ENCODE results near the gene KRTCAP3.
"Not testable (repeated sequence)": the region's sequence is repeated elsewhere in the genome, so short reads cannot be mapped to it uniquely, and the experiment has no call there.

KRTCAP3 gene

GRCh38 chr2:27409321-27410073 lies 32.7 kb upstream of the KRTCAP3 start, which contains the start of gene PPM1G:
Gene PPM1G, minus strand, starts transcription at chr2:27409591. Its CDS starts 169 bp downstream, at chr2:27409422.
- peaks cover 3 to 34% (median 31%) of the 10 kb centered on the region in 11 experiments; a peak in 20 of 22 replicates for H3K36me3 ChIP-seq
- H3K4me1 ChIP-seq = peaks cover 17 to 30% (median 26%) of the 10 kb centered on the region in 10 experiments
- peaks cover 0 to 5% (median 0%) of the 10 kb centered on the region in 11 experiments; a peak in 1 of 22 replicates for H3K9me3 ChIP-seq (replicated peaks in 1 of 11)
- H3K27me3 ChIP-seq = no peaks in the 10 kb centered on the region
- peak within 1 kb of the TSS; percentile 84 to 98 (median 93) for H3K9ac ChIP-seq
- peak within 1 kb of the TSS; percentile 86 to 100 (median 98) for H3K4me3 ChIP-seq
- no peak for TF ChIP-seq Cebpa-rat (IDR thresholded peaks at IDR 0.05)
- peaks cover 6 to 48% (median 45%) of the 10 kb centered on the region in 11 experiments; a peak in 21 of 22 replicates for H4K20me1 ChIP-seq
- peak within 1 kb of the TSS; percentile 46 to 94 (median 91) for H3K27ac ChIP-seq
- H3K4me2 ChIP-seq = peak within 1 kb of the TSS; percentile 78 to 98 (median 89)

- Histone ChIP-seq H3K27ac (no peak overlapping the region), H3K4me2 (no peak overlapping the region), H3K36me3 (peaks cover 0 to 3% (median 2%) of the 10 kb centered on the region in 11 experiments; a peak in 14 of 22 replicates), H3K9ac (no peak overlapping the region), H3K9me3 (replicated peaks in 1 of 11) (peaks cover 0 to 5% (median 0%) of the 10 kb centered on the region in 11 experiments; a peak in 1 of 22 replicates), H3K4me3 (no peak overlapping the region), H3K4me1 (peaks cover 4 to 15% (median 12%) of the 10 kb centered on the region in 10 experiments), H4K20me1 (peaks cover 0 to 17% (median 14%) of the 10 kb centered on the region in 11 experiments; a peak in 21 of 22 replicates), H3K27me3 (no peaks in the 10 kb centered on the region)
- TF ChIP-seq Cebpa-rat (IDR thresholded peaks at IDR 0.05) = no peak
Measured at GRCh38 chr2:27412419-27413152, 29.6 kb upstream of the KRTCAP3 start.

- Histone ChIP-seq H3K27ac (no peak overlapping the region), H3K27me3 (no peaks in the 10 kb centered on the region), H3K4me2 (no peak overlapping the region), H3K4me1 (0 out of 20 replicates have a peak, but pooled peaks cover 0 to 4% (median 0%) of the 10 kb centered on the region in 10 experiments), H3K36me3 (no peaks in the 10 kb centered on the region), H4K20me1 (no peaks in the 10 kb centered on the region), H3K4me3 (no peak overlapping the region), H3K9ac (no peak overlapping the region), H3K9me3 (replicated peaks in 1 of 11) (no peaks in the 10 kb centered on the region)
- TF ChIP-seq Cebpa-rat (IDR thresholded peaks at IDR 0.05) = no peak
Measured at GRCh38 chr2:27416151-27416550, 26.0 kb upstream of the KRTCAP3 start.

DNA sequence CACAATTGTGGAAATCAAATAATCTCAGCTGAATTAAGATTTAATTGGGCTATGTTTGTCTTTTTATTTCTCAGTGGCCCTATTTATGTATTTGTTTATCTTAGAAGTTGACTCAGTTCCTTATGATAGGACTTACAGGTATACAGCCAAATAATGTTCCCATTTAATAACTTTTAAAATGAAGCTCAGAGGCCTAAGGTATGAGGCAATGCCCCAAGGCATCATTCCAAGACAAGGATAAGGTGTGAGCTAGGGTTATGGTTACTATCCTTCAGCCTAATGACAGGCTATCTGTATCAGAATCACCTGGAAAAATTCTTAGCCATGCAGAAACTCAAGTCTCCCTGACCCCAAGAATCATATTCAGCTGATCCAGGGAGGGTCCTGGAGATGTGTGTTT lies 21.2 kb upstream of the KRTCAP3 start:
- Histone ChIP-seq H3K4me1 (0 out of 20 replicates have a peak, but pooled peaks cover 0 to under 1% (median 0%) of the 10 kb centered on the region in 10 experiments), H3K27ac (no peak overlapping the region), H3K4me2 (no peak overlapping the region), H3K27me3 (no peaks in the 10 kb centered on the region), H3K9ac (no peak overlapping the region), H3K9me3 (replicated peaks in 1 of 11) (no peaks in the 10 kb centered on the region), H3K36me3 (no peaks in the 10 kb centered on the region), H3K4me3 (no peak overlapping the region), H4K20me1 (no peaks in the 10 kb centered on the region)
- no peak for TF ChIP-seq Cebpa-rat (IDR thresholded peaks at IDR 0.05)

DNA sequence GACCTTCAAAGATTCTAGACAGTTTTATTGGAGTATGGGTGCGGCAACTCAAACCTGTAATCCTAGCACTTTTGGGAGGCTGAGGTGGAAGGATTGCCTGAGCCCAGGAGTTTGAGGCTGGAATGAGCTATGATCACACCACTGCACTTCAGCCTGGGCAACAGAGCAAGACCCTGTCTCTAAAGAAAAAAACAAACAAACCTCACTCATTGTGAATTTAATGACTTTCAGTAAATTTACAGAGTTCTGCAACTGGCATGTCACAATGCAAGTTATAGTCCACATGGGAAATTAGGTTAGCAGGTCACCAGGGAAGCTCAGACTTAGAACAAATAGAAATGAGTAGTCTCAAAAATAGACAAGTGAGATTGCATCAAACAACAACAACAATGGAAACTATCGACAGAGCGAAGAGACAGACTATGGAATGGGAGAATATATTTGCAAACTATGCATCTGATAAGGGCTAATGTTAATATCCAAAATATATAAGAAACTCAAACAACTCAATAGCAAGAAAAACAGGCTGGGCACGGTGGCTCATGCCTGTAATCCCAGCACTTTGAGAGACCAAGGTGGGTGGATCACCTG lies 20.4 kb upstream of the KRTCAP3 start:
- Histone ChIP-seq H3K27ac (no peak overlapping the region), H3K4me2 (no peak overlapping the region), H3K4me3 (no peak overlapping the region), H3K36me3 (no peaks in the 10 kb centered on the region), H4K20me1 (no peaks in the 10 kb centered on the region), H3K4me1 (peaks cover 0 to 9% (median 4%) of the 10 kb centered on the region in 10 experiments; a peak in 11 of 20 replicates), H3K9ac (no peak overlapping the region), H3K9me3 (replicated peaks in 1 of 11) (no peaks in the 10 kb centered on the region), H3K27me3 (no peaks in the 10 kb centered on the region)
- no peak for TF ChIP-seq Cebpa-rat (IDR thresholded peaks at IDR 0.05)

GRCh38 chr2:27422958-27423357 lies 19.2 kb upstream of the KRTCAP3 start:
- Histone ChIP-seq H3K4me1 (peaks cover 5 to 19% (median 14%) of the 10 kb centered on the region in 10 experiments; a peak in 16 of 20 replicates), H3K9me3 (replicated peaks in 1 of 11) (no peaks in the 10 kb centered on the region), H3K4me2 (no peak overlapping the region), H3K36me3 (no peaks in the 10 kb centered on the region), H3K27me3 (no peaks in the 10 kb centered on the region), H3K4me3 (no peak overlapping the region), H3K9ac (no peak overlapping the region), H4K20me1 (no peaks in the 10 kb centered on the region), H3K27ac (no peak overlapping the region)
- TF ChIP-seq Cebpa-rat (IDR thresholded peaks at IDR 0.05) = no peak

GRCh38 chr2:27425039-27425438 lies 17.1 kb upstream of the KRTCAP3 start:
- not testable (repeated sequence) for H3K27ac ChIP-seq; H3K9ac ChIP-seq; H3K4me2 ChIP-seq; H3K27me3 ChIP-seq; H3K9me3 ChIP-seq (replicated peaks in 1 of 11); H3K4me3 ChIP-seq; H3K36me3 ChIP-seq
- Histone ChIP-seq H3K4me1 (peaks cover 9 to 26% (median 21%) of the 10 kb centered on the region in 10 experiments), H4K20me1 (peaks cover 10 to 12% (median 11%) of the 10 kb centered on the region in 11 experiments)

GRCh38 chr2:27427863-27428212 lies 14.3 kb upstream of the KRTCAP3 start:
- Histone ChIP-seq H3K9me3 (replicated peaks in 1 of 11) (no peaks in the 10 kb centered on the region), H3K4me1 (peaks cover 31 to 41% (median 38%) of the 10 kb centered on the region in 10 experiments), H3K4me3 (peak overlapping the region; percentile 80 to 99 (median 94)), H4K20me1 (peaks cover 38 to 40% (median 39%) of the 10 kb centered on the region in 11 experiments), H3K27me3 (no peaks in the 10 kb centered on the region), H3K4me2 (peak overlapping the region; percentile 71 to 98 (median 82)), H3K27ac (peak overlapping the region; percentile 88 to 98 (median 96)), H3K36me3 (peaks cover 0 to 21% (median 9%) of the 10 kb centered on the region in 11 experiments; a peak in 17 of 22 replicates), H3K9ac (peak overlapping the region; percentile 94 to 99 (median 98))
- no peak for TF ChIP-seq Cebpa-rat (IDR thresholded peaks at IDR 0.05)
